ENCODE measurements around the gene MINDY3. TPM values are rescaled to one million over a fixed set of nuclear protein-coding genes. Genes with fewer than 3 reads are reported as not detected.

The MINDY3 gene
- total RNA-seq, 1 experiment from 2014 or later = 14.9 TPM

GRCh38 chr10:15796762-15797161 is 63.5 kb downstream of the MINDY3 start:
- Histone ChIP-seq H3K4me1 (ENCODE audit: insufficient read depth, low read length) (no peaks in the 10 kb centered on the region), H2BK15ac (ENCODE audit: low read depth, low read length) (no peak overlapping the region), H3K79me1 (ENCODE audit: insufficient read depth, low read depth, low read length, poor library complexity, severe bottlenecking) (no peaks in the 10 kb centered on the region), H4K8ac (replicated peaks; ENCODE audit: insufficient read length, low read depth, low read length) (no peak overlapping the region), H3K23me2 (ENCODE audit: insufficient read length, low read depth, low read length, poor library complexity, severe bottlenecking) (no peaks in the 10 kb centered on the region), H2BK120ac (ENCODE audit: low read depth, low read length, poor library complexity, severe bottlenecking) (no peak overlapping the region), H2AK5ac (ENCODE audit: insufficient read length, low read length) (no peak overlapping the region), H3T11ph (ENCODE audit: low read length) (no peak overlapping the region), H4K91ac (ENCODE audit: insufficient read length, low read depth, low read length) (no peak overlapping the region), H2BK20ac (ENCODE audit: low read depth, low read length, poor library complexity, severe bottlenecking) (no peak overlapping the region), H3K27me3 (ENCODE audit: insufficient read depth, low read length) (no peaks in the 10 kb centered on the region), H2AFZ (ENCODE audit: low read length) (no peak overlapping the region), H3K18ac (ENCODE audit: insufficient read length, low read depth, low read length) (no peak overlapping the region), H3K4me2 (ENCODE audit: insufficient read depth, insufficient read length, low read length) (no peak overlapping the region), H4K5ac (ENCODE audit: insufficient read length, low read depth, low read length) (no peak overlapping the region), H3K23ac (ENCODE audit: insufficient read length, low read depth, low read length) (no peak overlapping the region), H3K79me2 (ENCODE audit: insufficient read depth, low read length) (no peaks in the 10 kb centered on the region), H2BK5ac (ENCODE audit: insufficient read length, low read length) (no peak overlapping the region), H3K14ac (ENCODE audit: insufficient read depth, low read length) (no peak overlapping the region), H3K4ac (ENCODE audit: low read depth, low read length) (no peak overlapping the region), H3K9ac (ENCODE audit: extremely low read depth, insufficient read length, low read length) (no peak overlapping the region), H2BK12ac (ENCODE audit: insufficient read length, low read depth, low read length) (no peak overlapping the region), H3K56ac (ENCODE audit: insufficient read length, low read depth, low read length) (no peak overlapping the region), H3K9me3 (ENCODE audit: control insufficient read depth, low read depth, low read length) (no peaks in the 10 kb centered on the region), H4K20me1 (ENCODE audit: control insufficient read depth, insufficient read depth, insufficient read length) (no peaks in the 10 kb centered on the region), H3K27ac (ENCODE audit: insufficient read length, low read depth, low read length) (no peak overlapping the region)
- Mint-ChIP-seq H3K9me3 (no peaks in the 10 kb centered on the region; a peak in 1 of 5 replicates), H3K4me3 (no peak overlapping the region), H3K27me3 (ENCODE audit: low read depth) (no peaks in the 10 kb centered on the region), H3K4me1 (no peaks in the 10 kb centered on the region), H3K36me3 (ENCODE audit: insufficient read depth in 1 of 3, low read depth in 3 of 3) (no peaks in the 10 kb centered on the region), H3K27ac (no peak overlapping the region)
- no peak for DNase-seq
- no peak for TF ChIP-seq CTCF (conservative IDR thresholded peaks at IDR 0.05)
- no CpG with 5 or more reads among the region's 1 CpG for WGBS (ENCODE audit: extremely low coverage, insufficient read length, low lambda C conversion rate)
